Measurements from ENCODE around the gene PSMD13.

Gene PSMD13

DNA sequence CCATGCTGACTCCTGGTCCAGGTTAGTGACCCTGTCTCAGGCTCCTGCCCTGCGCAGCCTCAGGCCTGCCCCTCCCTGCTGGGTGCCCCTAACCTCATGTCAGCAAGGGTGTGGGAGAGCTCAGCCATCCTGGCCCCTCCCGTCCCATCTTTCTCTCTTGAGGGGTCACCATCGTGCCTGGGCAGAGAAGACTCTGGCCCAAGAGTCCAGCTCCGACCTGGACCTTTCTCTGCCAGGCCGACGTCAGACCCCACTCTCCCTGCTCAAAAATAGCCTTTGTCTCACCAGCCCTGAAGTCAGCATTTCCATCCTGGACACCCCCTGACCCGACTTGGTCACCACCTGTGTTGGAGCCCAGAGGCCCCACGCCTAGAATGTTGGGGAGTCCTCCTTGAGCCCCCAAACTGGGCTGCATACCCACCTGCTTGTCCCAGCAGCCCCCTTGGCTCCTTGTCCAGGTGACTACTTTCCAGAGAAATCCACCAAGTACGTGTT, 39.0 kb upstream of the PSMD13 start:
- Histone ChIP-seq H3K9ac (ENCODE audit: low read length) (no peak overlapping the region), H3K27ac (ENCODE audit: low read length) (no peak overlapping the region), H3K36me3 (replicated peaks; ENCODE audit: low read depth, low read length) (peaks cover 3% of the 10 kb centered on the region), H3K9me3 (ENCODE audit: insufficient read depth, low read length) (no peaks in the 10 kb centered on the region), H3K79me2 (ENCODE audit: low read length) (no peaks in the 10 kb centered on the region), H3K27me3 (ENCODE audit: low read depth, low read length) (no peaks in the 10 kb centered on the region), H3K4me2 (ENCODE audit: low read length) (no peak overlapping the region), H4K20me1 (ENCODE audit: insufficient read depth, low read length) (no peaks in the 10 kb centered on the region), H3K4me3 (ENCODE audit: low read length) (no peak overlapping the region), H3K4me1 (ENCODE audit: low read length) (no peaks in the 10 kb centered on the region), H2AFZ (ENCODE audit: low read depth, low read length) (no peak overlapping the region)
- TF ChIP-seq CTCF (IDR thresholded peaks at IDR 0.05; ENCODE audit: low read depth, low read length), result no peak
- no peak for TF ChIP-seq EZH2phosphoT487 (IDR thresholded peaks at IDR 0.05; ENCODE audit: low read depth)

DNA sequence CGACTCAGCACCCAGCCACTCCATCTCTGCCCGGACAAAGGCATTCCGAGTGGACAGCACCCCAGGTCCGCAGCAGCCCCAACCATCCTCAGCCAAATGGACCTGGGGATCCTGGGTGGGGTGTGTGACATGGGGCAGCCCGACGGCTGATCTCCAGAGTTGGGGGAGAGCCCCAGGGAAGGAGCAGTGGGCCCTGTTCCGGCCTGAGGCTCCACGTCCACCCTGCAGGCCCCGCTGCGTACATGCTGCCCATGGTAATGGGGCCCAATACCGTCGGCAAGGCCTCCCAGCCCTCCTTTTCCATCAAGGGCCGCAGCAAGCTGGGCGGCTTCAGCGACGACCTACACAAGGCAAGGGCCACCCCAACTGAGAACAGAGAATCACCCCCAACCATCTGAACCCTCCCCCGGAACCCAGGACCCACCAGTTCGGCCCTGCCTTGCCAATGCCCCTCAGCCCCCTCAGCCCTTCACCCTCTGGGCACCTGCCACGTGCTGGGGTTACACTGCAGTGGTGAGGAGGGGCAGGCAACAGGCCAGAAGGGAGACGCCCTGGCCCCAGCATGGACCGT, 38.5 kb upstream of the PSMD13 start:
- no peak overlapping the region for H3K4me2 ChIP-seq (ENCODE audit: low read length)
- TF ChIP-seq EZH2phosphoT487 (IDR thresholded peaks at IDR 0.05; ENCODE audit: low read depth) (no peak), CTCF (IDR thresholded peaks at IDR 0.05; ENCODE audit: low read depth, low read length) (no peak)
- H3K9me3 ChIP-seq (ENCODE audit: insufficient read depth, low read length), result no peaks in the 10 kb centered on the region
- no peaks in the 10 kb centered on the region for H4K20me1 ChIP-seq (ENCODE audit: insufficient read depth, low read length)
- H2AFZ ChIP-seq (ENCODE audit: low read depth, low read length), result no peak overlapping the region
- no peaks in the 10 kb centered on the region for H3K79me2 ChIP-seq (ENCODE audit: low read length)
- no peak overlapping the region for H3K4me3 ChIP-seq (ENCODE audit: low read length)
- H3K4me1 ChIP-seq (ENCODE audit: low read length), result no peaks in the 10 kb centered on the region
- peaks cover 3% of the 10 kb centered on the region for H3K36me3 ChIP-seq (replicated peaks; ENCODE audit: low read depth, low read length)
- no peak overlapping the region for H3K9ac ChIP-seq (ENCODE audit: low read length)
- no peak overlapping the region for H3K27ac ChIP-seq (ENCODE audit: low read length)
- H3K27me3 ChIP-seq (ENCODE audit: low read depth, low read length), result no peaks in the 10 kb centered on the region

DNA sequence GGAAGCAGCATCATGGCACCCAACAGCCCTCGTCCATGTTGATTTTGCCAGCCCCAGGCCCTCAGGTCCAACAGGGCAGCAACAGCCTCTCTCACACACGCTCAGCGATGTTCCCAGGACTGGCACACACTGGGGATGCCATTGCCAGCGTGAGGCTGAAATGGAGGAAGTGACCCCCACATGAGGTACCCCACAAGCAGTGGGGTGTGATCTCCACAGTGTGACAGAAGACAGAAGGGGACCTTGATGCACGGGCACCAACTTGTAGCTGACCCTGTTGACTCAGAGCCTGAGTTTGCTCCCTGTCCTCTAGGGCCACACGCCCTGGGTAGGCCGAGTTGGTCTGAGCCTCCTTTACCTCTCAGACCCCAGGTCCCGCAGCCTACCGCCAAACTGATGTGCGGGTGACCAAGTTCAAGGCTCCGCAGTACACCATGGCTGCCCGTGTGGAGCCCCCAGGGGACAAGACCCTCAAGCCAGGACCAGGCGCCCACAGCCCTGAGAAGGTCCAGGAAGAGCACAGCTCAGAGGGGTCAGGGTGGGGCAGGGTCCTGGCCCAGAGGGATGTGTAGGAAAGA, 37.7 kb upstream of the PSMD13 start:
- no peaks in the 10 kb centered on the region for H4K20me1 ChIP-seq (ENCODE audit: insufficient read depth, low read length)

More for the DNA sequence above, 37.7 kb upstream of the PSMD13 start:
- no peaks in the 10 kb centered on the region for H3K79me2 ChIP-seq (ENCODE audit: low read length)
- H3K4me3 ChIP-seq (ENCODE audit: low read length), result no peak overlapping the region
- H3K9ac ChIP-seq (ENCODE audit: low read length), result no peak overlapping the region
- H2AFZ ChIP-seq (ENCODE audit: low read depth, low read length), result no peak overlapping the region
- no peak overlapping the region for H3K4me2 ChIP-seq (ENCODE audit: low read length)
- no peaks in the 10 kb centered on the region for H3K27me3 ChIP-seq (ENCODE audit: low read depth, low read length)
- H3K9me3 ChIP-seq (ENCODE audit: insufficient read depth, low read length), result no peaks in the 10 kb centered on the region
- no peaks in the 10 kb centered on the region for H3K4me1 ChIP-seq (ENCODE audit: low read length)
- TF ChIP-seq CTCF (IDR thresholded peaks at IDR 0.05; ENCODE audit: low read depth, low read length) (no peak), EZH2phosphoT487 (IDR thresholded peaks at IDR 0.05; ENCODE audit: low read depth) (no peak)
- peaks cover 6% of the 10 kb centered on the region for H3K36me3 ChIP-seq (replicated peaks; ENCODE audit: low read depth, low read length)
- H3K27ac ChIP-seq (ENCODE audit: low read length), result no peak overlapping the region

All from OCI-LY3 (cell line).